Neural crest cell (in vitro differentiated cells): ENCODE data around the gene QRSL1. TPM values are rescaled to one million over a fixed set of nuclear protein-coding genes. Genes with fewer than 3 reads are reported as not detected.

ENCODE experiments used
- DNase-seq: peaks from one replicate; pipeline ENCODE4 v3.0.0; 2021; ENCODE audit warnings: low read depth, mixed read lengths, low spot score
- H3K27ac Mint-ChIP-seq: one replicate; pipeline ENCODE4 v1.8.0; 2021; ENCODE audit warnings: mild to moderate bottlenecking, mixed read lengths; ENCODE audit not compliant: unreplicated experiment
- H3K27me3 Mint-ChIP-seq: 2 replicates; pipeline ENCODE4 v1.8.0; 2021; ENCODE audit warnings: low read depth, mild to moderate bottlenecking, mixed read lengths
- H3K36me3 Mint-ChIP-seq: 2 replicates; pipeline ENCODE4 v1.8.0; 2021; ENCODE audit warnings: low read depth, mild to moderate bottlenecking, mixed read lengths
- H3K4me1 Mint-ChIP-seq: 2 replicates; pipeline ENCODE4 v1.8.0; 2021; ENCODE audit warnings: mixed read lengths
- H3K4me3 Mint-ChIP-seq: one replicate; pipeline ENCODE4 v1.8.0; 2021; ENCODE audit warnings: mild to moderate bottlenecking, mixed read lengths
- H3K9me3 Mint-ChIP-seq: 2 replicates; pipeline ENCODE4 v1.8.0; 2021; ENCODE audit warnings: mixed read lengths
- CTCF ChIP-seq: fragments of 200-600 bp; sonication (generic); conservative IDR thresholded peaks from 2 replicates; pipeline ENCODE4 v1.5.0; 2021; ENCODE audit warnings: antibody characterized with exemption, mild to moderate bottlenecking
- total RNA-seq: library from RNA; stranded (reverse); gene quantifications from 2 replicates; pipeline ENCODE4 v1.2.1, GENCODE V29; 2021

The QRSL1 gene
- total RNA-seq, 1 donor from 2014 or later: 18.4 TPM

- H3K36me3 Mint-ChIP-seq: peaks cover 3% of the 10 kb centered on the region
- H3K27ac Mint-ChIP-seq: no peak overlapping the region
- no peak overlapping the region for H3K4me3 Mint-ChIP-seq
- no peaks in the 10 kb centered on the region for H3K27me3 Mint-ChIP-seq
- no peak for TF ChIP-seq CTCF
- H3K9me3 Mint-ChIP-seq: peaks cover 6% of the 10 kb centered on the region
- H3K4me1 Mint-ChIP-seq: no peaks in the 10 kb centered on the region
- DNase-seq: no peak
Measured at GRCh38 chr6:106702046-106702445, 72.7 kb downstream of the QRSL1 start.

GRCh38 chr6:106702451-106703110 lies 73.2 kb downstream of the QRSL1 start:
- no peak for TF ChIP-seq CTCF
- DNase-seq: no peak
- Mint-ChIP-seq H3K36me3 (peaks cover 3% of the 10 kb centered on the region), H3K4me3 (no peak overlapping the region), H3K4me1 (no peaks in the 10 kb centered on the region), H3K9me3 (peaks cover 6% of the 10 kb centered on the region), H3K27me3 (no peaks in the 10 kb centered on the region), H3K27ac (no peak overlapping the region)

- no peak overlapping the region for H3K4me3 Mint-ChIP-seq
- peaks cover 9% of the 10 kb centered on the region for H3K9me3 Mint-ChIP-seq
- no peaks in the 10 kb centered on the region for H3K4me1 Mint-ChIP-seq
- H3K27ac Mint-ChIP-seq: no peak overlapping the region
- H3K27me3 Mint-ChIP-seq: no peaks in the 10 kb centered on the region
- peaks cover 5% of the 10 kb centered on the region for H3K36me3 Mint-ChIP-seq
- TF ChIP-seq CTCF: no peak
- no peak for DNase-seq
Measured at GRCh38 chr6:106704327-106704726, 74.9 kb downstream of the QRSL1 start.

- Mint-ChIP-seq H3K36me3 (peaks cover 5% of the 10 kb centered on the region), H3K27ac (no peak overlapping the region), H3K9me3 (peaks cover 9% of the 10 kb centered on the region), H3K27me3 (no peaks in the 10 kb centered on the region), H3K4me1 (no peaks in the 10 kb centered on the region), H3K4me3 (no peak overlapping the region)
- TF ChIP-seq CTCF: no peak
- DNase-seq: no peak
Measured at GRCh38 chr6:106705156-106705555, 75.8 kb downstream of the QRSL1 start.

- no peak for DNase-seq
- Mint-ChIP-seq H3K27me3 (no peaks in the 10 kb centered on the region), H3K27ac (peak overlapping the region; percentile 47), H3K9me3 (peaks cover 5% of the 10 kb centered on the region), H3K4me1 (no peaks in the 10 kb centered on the region), H3K36me3 (peaks cover 2% of the 10 kb centered on the region), H3K4me3 (no peak overlapping the region)
- no peak for TF ChIP-seq CTCF
Measured at GRCh38 chr6:106710580-106710979, 81.2 kb downstream of the QRSL1 start.
